Lung (tissue), 12 donors: ENCODE data around the gene DAAM2. TPM values are rescaled to one million over a fixed set of nuclear protein-coding genes. Genes with fewer than 3 reads are reported as not detected.

Experiments used
- ATAC-seq: fragments of 200-7000 bp; cut with Tn5 transposase; one replicate; pipeline ENCODE4 v1.9.1; 2020; ENCODE audit warnings: moderate number of reproducible peaks; ENCODE audit not compliant: insufficient read depth, low FRiP score
- DNase-seq, 3 donors: peaks; one replicate each; pipeline ENCODE4 v3.0.0-alpha.2; 2013 to 2017
- H3K27ac ChIP-seq, 2 donors: one replicate each; pipeline ENCODE4 v1.5.1; 2013; ENCODE audit warnings: mild to moderate bottlenecking in 2 of 2, moderate library complexity in 2 of 2, control low read depth in 1 of 2, inconsistent platforms in 1 of 2, low read depth in 1 of 2, low read length in 1 of 2
- H3K27me3 ChIP-seq, 3 donors: one replicate each; pipeline ENCODE4 v1.5.1; 2013; ENCODE audit warnings: low read length in 2 of 3; ENCODE audit not compliant: control insufficient read depth in 3 of 3, insufficient read depth in 3 of 3
- H3K36me3 ChIP-seq, 4 donors: one replicate each; pipeline ENCODE4 v1.5.1; 2013; ENCODE audit warnings: low read length in 4 of 4, mild to moderate bottlenecking in 1 of 4, moderate library complexity in 1 of 4; ENCODE audit not compliant: control insufficient read depth in 4 of 4, insufficient read depth in 4 of 4
- H3K4me1 ChIP-seq, 5 donors: one replicate each; pipeline ENCODE4 v1.5.1; 2013; ENCODE audit warnings: low read length in 5 of 5, mild to moderate bottlenecking in 2 of 5, moderate library complexity in 1 of 5; ENCODE audit not compliant: control insufficient read depth in 5 of 5, insufficient read depth in 5 of 5
- H3K4me3 ChIP-seq: one replicate; pipeline ENCODE4 v1.5.1; 2013; ENCODE audit warnings: mild to moderate bottlenecking, control low read depth, moderate library complexity
- H3K9ac ChIP-seq, 2 donors: one replicate each; pipeline ENCODE4 v1.5.1; 2013; ENCODE audit warnings: low read length in 2 of 2, control low read depth in 1 of 2; ENCODE audit not compliant: insufficient read depth in 1 of 2
- H3K9me3 ChIP-seq, 4 donors: one replicate each; pipeline ENCODE4 v1.5.1; 2013; ENCODE audit warnings: low read length in 3 of 4, mild to moderate bottlenecking in 1 of 4, moderate library complexity in 1 of 4; ENCODE audit not compliant: control insufficient read depth in 4 of 4, insufficient read depth in 3 of 4
- WGBS, 2 donors: extraction: QIAGEN DNeasy Blood & Tissue Kit; methylation state at CpG; one replicate each; pipeline ENCODE4 v1.1.7; 2013; 5-methylcytosine and 5-hydroxymethylcytosine counted together
- polyA plus RNA-seq, 2 donors: library from polyadenylated mRNA; stranded (reverse); fragments of 200-250 nt; gene quantifications; one replicate each; pipeline ENCODE4 v1.2.1, GENCODE V29; 2013
- total RNA-seq, 2 donors: library from RNA; depleted of rRNA in 1 of 2; stranded (reverse); fragments of >200 nt in 1 of 2; gene quantifications; one replicate each; pipeline ENCODE4 v1.2.1, GENCODE V29; 2014 to 2021
- TF ChIP-seq, protein P1 (sequence below): IDR thresholded peaks from 2 replicates; pipeline ENCODE4 v1.5.1; 2012; ENCODE audit warnings: mild to moderate bottlenecking; ENCODE audit errors: control extremely low read depth, extremely low read depth
- donor health status: control.
- donor health status: control.
- donor health status: Bipolar disorder and iron deficiency.
- donor health status: healthy.
- donor health status: DM: yes; HTN: yes; CAD: no.

Gene DAAM2
- total and polyA plus RNA-seq, 4 donors, result 13.6 to 43.0 (median 28.5) TPM

DNA sequence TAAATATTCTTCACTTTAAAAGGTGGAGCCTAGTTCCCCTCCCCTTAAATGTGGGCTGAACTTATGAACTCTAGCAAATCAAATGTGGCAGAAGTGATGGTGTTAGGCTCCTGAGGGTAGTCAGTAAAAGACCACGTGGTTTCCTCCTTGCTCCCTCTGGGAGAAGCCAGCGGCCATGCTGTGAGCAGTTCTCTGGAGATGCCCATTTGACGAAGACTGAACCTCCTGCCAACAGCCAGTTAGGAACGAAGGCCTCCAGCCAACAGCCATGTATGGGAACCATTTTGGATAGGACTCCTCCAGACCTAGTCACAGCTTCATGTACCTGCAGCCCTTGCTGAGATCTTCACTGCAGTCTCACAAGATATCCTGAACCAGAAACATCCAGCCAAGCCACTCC lies 149.6 kb downstream of the DAAM2 start:
- ATAC-seq, result no peak

DNA sequence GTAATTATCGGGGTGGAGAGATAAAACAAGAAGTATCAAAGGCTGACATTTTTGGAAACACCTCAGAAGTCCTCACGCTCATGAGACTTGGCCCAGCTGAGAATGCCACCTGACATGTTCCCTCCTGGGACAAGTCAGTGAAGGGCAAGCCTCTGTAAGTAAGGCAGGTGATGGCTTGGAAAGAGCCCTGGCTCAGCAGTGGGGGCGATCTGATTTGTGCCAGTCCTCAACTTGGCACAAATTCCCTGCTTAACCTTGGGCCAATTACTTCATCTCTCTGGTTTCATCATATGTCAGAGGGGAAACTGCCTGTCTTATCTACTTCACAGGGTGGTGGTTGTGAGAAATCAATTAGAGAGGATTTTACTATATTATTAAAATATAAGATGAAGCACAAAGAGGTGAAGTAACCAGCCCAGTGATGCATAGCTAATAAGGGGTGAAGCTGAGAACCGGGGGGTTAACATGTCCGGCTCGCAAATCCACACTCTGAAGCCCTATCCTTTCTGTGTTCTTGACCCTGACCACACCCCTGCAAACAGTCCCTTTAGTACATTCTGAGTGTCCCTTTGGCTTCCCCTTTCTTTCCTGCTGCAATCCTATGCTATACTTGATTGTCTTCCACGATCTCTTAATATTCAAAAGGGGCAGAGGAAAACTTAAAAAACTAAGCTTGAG lies 150.9 kb downstream of the DAAM2 start:
- Histone ChIP-seq H3K4me1 (peaks cover 0 to 5% (median 0%) of the 10 kb centered on the region in 5 donors), H3K27me3 (peaks cover 0 to 2% (median 0%) of the 10 kb centered on the region in 3 donors), H3K27ac (no peak overlapping the region), H3K9me3 (no peaks in the 10 kb centered on the region), H3K36me3 (no peaks in the 10 kb centered on the region), H3K9ac (no peak overlapping the region), H3K4me3 (no peak overlapping the region)
- DNase-seq (no peak), ATAC-seq (no peak)
- 87 to 88% methylated on average over 7 of the region's 7 CpGs for WGBS, 2 donors
- TF ChIP-seq, protein P1, sequence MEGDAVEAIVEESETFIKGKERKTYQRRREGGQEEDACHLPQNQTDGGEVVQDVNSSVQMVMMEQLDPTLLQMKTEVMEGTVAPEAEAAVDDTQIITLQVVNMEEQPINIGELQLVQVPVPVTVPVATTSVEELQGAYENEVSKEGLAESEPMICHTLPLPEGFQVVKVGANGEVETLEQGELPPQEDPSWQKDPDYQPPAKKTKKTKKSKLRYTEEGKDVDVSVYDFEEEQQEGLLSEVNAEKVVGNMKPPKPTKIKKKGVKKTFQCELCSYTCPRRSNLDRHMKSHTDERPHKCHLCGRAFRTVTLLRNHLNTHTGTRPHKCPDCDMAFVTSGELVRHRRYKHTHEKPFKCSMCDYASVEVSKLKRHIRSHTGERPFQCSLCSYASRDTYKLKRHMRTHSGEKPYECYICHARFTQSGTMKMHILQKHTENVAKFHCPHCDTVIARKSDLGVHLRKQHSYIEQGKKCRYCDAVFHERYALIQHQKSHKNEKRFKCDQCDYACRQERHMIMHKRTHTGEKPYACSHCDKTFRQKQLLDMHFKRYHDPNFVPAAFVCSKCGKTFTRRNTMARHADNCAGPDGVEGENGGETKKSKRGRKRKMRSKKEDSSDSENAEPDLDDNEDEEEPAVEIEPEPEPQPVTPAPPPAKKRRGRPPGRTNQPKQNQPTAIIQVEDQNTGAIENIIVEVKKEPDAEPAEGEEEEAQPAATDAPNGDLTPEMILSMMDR, result no peak

More for the DNA sequence above, 149.6 kb downstream of the DAAM2 start:
- no peak overlapping the region for H3K9ac ChIP-seq
- H3K9me3 ChIP-seq, result no peaks in the 10 kb centered on the region
- no peak overlapping the region for H3K4me3 ChIP-seq
- H3K4me1 ChIP-seq, result peaks cover 0 to 5% (median 1%) of the 10 kb centered on the region in 5 donors
- DNase-seq, result no peak
- H3K27me3 ChIP-seq, result peaks cover 0 to 2% (median 0%) of the 10 kb centered on the region in 3 donors
- WGBS, 2 donors, result 83 to 87% methylated on average over 4 of the region's 4 CpGs
- H3K36me3 ChIP-seq, result no peaks in the 10 kb centered on the region
- no peak overlapping the region for H3K27ac ChIP-seq
- TF ChIP-seq, protein P1, result no peak

DNA sequence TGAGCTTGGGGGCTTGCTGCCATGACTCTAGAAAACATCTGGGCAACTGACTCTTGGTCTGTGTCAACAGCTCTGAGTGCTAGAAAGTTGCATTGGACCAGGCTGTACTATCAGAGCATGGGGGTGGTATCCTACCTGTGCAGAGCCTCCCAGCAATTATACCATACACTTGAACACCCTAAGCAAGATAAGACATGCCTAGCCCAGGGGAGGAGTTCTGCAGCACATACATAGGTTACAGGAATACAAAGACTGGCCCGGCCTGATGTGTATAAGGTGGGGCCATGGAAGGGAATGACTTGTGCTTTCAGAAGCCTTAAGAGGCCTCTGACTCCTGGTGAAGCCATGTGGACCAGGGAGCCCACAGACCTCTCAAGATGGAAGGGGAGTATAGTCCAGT lies 153.4 kb downstream of the DAAM2 start:
- H3K27me3 ChIP-seq, result peaks cover 0 to 2% (median 0%) of the 10 kb centered on the region in 3 donors
- no peaks in the 10 kb centered on the region for H3K36me3 ChIP-seq
- TF ChIP-seq, protein P1, result no peak
- H3K9me3 ChIP-seq, result no peaks in the 10 kb centered on the region
- H3K9ac ChIP-seq, result no peak overlapping the region
- H3K27ac ChIP-seq, result no peak overlapping the region
- DNase-seq (no peak), ATAC-seq (no peak)
- H3K4me3 ChIP-seq, result no peak overlapping the region
- 78 to 85% methylated on average over 1 of the region's 1 CpG for WGBS, 2 donors
- H3K4me1 ChIP-seq, result no peaks in the 10 kb centered on the region
